Upper lobe of right lung (tissue), 1 donor: Measurements from ENCODE around the gene SNX13. TPM values are rescaled to one million over a fixed set of nuclear protein-coding genes. Genes with fewer than 3 reads are reported as not detected.

ENCODE experiments used
- ATAC-seq: fragments of 200-7000 bp; cut with Tn5 transposase; one replicate; pipeline ENCODE4 v1.9.1; 2020; ENCODE audit warnings: mild to moderate bottlenecking, moderate library complexity
- DNase-seq: peaks from one replicate; pipeline ENCODE4 v3.0.0-alpha.2; 2020
- H3K27ac ChIP-seq: fragments of 200-600 bp; one replicate; pipeline ENCODE4 v1.8.0; 2022
- H3K27me3 ChIP-seq: fragments of 200-600 bp; one replicate; pipeline ENCODE4 v1.8.0; 2022; ENCODE audit warnings: mild to moderate bottlenecking
- H3K36me3 ChIP-seq: fragments of 200-600 bp; one replicate; pipeline ENCODE4 v1.8.0; 2022
- H3K4me1 ChIP-seq: fragments of 200-600 bp; one replicate; pipeline ENCODE4 v1.8.0; 2022
- H3K4me3 ChIP-seq: fragments of 200-600 bp; one replicate; pipeline ENCODE4 v1.8.0; 2022; ENCODE audit warnings: mild to moderate bottlenecking
- H3K9me3 ChIP-seq: fragments of 200-600 bp; one replicate; pipeline ENCODE4 v1.8.0; 2022
- intact Hi-C: fragments of 100-400 bp; cut with DNase I; formaldehyde crosslinking; loops from one replicate; pipeline ENCODE4 v1.11.0; 2022
- total RNA-seq: library from RNA; stranded (reverse); fragmentation: NEBNext Ultra II Directional; extraction: Animal tissue kit (Norgen Biotek cat#: 25700); gene quantifications from one replicate; pipeline ENCODE4 v1.2.1, GENCODE V29; 2021
- TF ChIP-seq, protein P1 (sequence below): fragments of 200-600 bp; IDR thresholded peaks from one replicate; pipeline ENCODE4 v1.8.0; 2022; ENCODE audit warnings: antibody characterized with exemption
- donor health status: DM: no; HTN: yes; CAD: no; lungs with severe emphysema.

The SNX13 gene
- total RNA-seq, 1 donor from 2014 or later: 47.0 TPM

DNA sequence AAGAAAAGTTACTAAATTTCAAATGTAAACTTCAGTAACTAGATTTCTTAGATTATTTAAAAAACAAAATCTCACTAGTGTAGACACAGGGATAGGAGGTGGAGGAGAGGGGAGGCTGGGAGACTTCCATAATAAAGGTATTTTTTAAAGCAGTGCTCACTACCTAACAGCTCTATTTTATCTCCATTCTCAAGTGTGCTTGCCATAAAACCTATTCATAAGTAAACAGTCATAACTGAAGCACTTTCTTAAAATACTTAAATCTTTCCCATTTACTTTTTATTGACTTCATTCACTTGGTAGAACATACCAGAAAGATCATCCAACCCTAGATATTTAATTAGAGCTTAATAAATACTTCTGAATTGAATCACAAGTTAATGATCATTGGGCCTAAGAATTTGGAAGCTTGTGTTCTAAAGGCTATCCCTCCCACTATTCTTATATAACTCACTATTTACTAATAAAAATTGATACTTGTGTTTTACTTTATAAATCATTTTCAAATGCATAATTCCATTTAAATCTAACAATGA lies 107.4 kb downstream of the SNX13 start:
- no peak for ATAC-seq
- no peaks in the 10 kb centered on the region for H3K4me1 ChIP-seq
- no peak for DNase-seq
- no peak overlapping the region for H3K4me3 ChIP-seq
- no peaks in the 10 kb centered on the region for H3K27me3 ChIP-seq
- peaks cover 13% of the 10 kb centered on the region for H3K36me3 ChIP-seq
- no peak overlapping the region for H3K27ac ChIP-seq
- intact Hi-C loops: no loop called here
- no peaks in the 10 kb centered on the region for H3K9me3 ChIP-seq
- TF ChIP-seq, protein P1, sequence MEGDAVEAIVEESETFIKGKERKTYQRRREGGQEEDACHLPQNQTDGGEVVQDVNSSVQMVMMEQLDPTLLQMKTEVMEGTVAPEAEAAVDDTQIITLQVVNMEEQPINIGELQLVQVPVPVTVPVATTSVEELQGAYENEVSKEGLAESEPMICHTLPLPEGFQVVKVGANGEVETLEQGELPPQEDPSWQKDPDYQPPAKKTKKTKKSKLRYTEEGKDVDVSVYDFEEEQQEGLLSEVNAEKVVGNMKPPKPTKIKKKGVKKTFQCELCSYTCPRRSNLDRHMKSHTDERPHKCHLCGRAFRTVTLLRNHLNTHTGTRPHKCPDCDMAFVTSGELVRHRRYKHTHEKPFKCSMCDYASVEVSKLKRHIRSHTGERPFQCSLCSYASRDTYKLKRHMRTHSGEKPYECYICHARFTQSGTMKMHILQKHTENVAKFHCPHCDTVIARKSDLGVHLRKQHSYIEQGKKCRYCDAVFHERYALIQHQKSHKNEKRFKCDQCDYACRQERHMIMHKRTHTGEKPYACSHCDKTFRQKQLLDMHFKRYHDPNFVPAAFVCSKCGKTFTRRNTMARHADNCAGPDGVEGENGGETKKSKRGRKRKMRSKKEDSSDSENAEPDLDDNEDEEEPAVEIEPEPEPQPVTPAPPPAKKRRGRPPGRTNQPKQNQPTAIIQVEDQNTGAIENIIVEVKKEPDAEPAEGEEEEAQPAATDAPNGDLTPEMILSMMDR: no peak

DNA sequence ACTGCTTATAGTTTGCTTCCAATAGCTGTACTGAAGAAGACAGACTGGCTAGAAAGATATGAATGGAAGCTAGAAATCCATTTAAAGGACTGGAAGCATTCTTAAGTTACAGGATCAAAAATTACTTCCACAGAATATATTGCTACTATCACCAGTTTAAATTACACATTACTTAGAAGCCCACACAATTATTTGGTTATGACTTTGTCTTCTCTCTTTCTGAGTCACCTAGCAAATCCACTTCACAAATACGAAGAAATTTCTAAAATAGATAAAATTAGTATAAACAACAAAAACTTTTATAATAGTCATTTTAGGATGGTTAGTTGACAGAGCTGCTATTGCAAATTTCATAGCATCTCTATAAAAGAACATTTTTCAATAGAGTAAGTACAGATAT lies 108.1 kb downstream of the SNX13 start:
- Histone ChIP-seq H3K27ac (no peak overlapping the region), H3K9me3 (no peaks in the 10 kb centered on the region), H3K4me3 (no peak overlapping the region), H3K4me1 (no peaks in the 10 kb centered on the region), H3K27me3 (no peaks in the 10 kb centered on the region), H3K36me3 (peaks cover 13% of the 10 kb centered on the region)
- DNase-seq (no peak), ATAC-seq (no peak)
- TF ChIP-seq, protein P1: no peak
- intact Hi-C loops: no loop called here

DNA sequence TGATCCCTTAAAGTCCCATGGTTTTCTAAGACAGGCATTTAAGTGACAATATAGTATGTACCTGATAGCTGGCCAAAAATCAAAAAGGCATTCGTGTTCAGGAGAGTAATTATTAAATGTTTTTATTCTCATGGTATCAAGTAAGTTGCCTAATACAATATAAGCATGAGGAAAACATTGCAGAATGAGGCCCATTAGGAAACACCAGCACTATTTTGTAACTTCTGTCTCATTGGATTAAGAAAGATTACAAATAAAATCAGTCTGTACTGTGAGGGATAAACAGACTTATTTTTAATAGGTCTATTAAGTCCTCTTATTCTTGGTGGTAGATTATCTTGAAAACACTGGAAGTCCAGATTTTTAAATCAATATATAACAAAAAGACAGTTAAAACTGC lies 110.1 kb downstream of the SNX13 start:
- DNase-seq (no peak), ATAC-seq (no peak)
- no peaks in the 10 kb centered on the region for H3K4me1 ChIP-seq
- no peak overlapping the region for H3K27ac ChIP-seq
- TF ChIP-seq, protein P1: no peak
- H3K36me3 ChIP-seq: peaks cover 11% of the 10 kb centered on the region
- intact Hi-C loops: no loop called here
- no peaks in the 10 kb centered on the region for H3K9me3 ChIP-seq
- H3K27me3 ChIP-seq: no peaks in the 10 kb centered on the region
- no peak overlapping the region for H3K4me3 ChIP-seq

DNA sequence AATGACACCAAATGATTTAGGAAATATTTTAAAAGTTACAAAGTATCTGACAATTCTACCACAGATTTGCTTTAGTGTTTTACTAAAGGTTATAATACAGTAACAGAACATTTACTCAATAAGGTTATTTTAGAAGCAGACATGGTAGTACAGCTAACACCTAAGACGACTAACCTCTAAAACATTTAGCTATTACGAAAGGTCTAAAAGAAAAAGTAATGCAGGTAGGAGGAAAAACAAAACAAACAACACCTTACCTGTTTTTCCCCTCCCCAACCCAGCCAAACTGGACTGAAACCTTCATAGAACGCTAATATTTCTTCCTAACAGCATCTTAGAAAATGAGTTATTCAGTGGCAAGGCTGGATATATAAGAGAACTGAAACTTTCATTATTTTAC lies 111.3 kb downstream of the SNX13 start:
- intact Hi-C loops: no loop called here

DNA sequence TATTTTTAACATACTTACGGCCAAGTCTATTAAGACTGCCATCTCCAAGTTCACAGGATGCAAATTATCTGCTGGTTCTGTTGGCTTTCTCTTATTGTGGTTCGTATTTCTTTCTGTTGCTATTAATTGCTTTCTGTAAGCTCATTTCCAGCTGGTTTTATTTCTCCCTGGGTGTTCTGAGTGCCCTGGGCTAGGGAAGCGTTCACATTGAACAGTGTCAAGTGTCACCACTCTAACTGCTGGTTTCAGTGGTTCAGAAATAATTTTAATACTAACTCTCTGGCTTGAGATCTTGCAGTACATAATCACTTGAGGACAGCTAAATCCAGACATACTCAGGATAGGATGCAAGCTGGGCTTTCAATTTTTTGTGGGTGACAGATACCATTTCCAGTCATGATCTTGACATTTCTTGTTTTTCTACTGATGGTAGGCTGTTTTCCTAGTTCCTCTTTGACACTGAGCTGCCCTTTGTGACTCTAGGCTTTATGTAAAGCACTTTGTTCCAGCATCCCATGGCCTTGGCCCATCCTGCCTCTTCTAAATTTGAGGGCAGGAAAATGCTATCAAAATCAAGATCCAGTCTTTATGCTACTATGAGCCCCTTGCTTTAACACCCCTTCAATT lies 117.6 kb downstream of the SNX13 start:
- DNase-seq (no peak), ATAC-seq (no peak)
- intact Hi-C loops: no loop called here
- TF ChIP-seq, protein P1: no peak
- Histone ChIP-seq H3K27me3 (no peaks in the 10 kb centered on the region), H3K4me1 (no peaks in the 10 kb centered on the region), H3K36me3 (peaks cover 43% of the 10 kb centered on the region), H3K9me3 (no peaks in the 10 kb centered on the region), H3K27ac (no peak overlapping the region), H3K4me3 (no peak overlapping the region)

More for the DNA sequence above, 111.3 kb downstream of the SNX13 start:
- H3K9me3 ChIP-seq: no peaks in the 10 kb centered on the region
- no peaks in the 10 kb centered on the region for H3K27me3 ChIP-seq
- no peaks in the 10 kb centered on the region for H3K4me1 ChIP-seq
- ATAC-seq: no peak
- DNase-seq: no peak
- no peak overlapping the region for H3K4me3 ChIP-seq
- no peak overlapping the region for H3K27ac ChIP-seq
- H3K36me3 ChIP-seq: peaks cover 22% of the 10 kb centered on the region
- TF ChIP-seq, protein P1: no peak
